Measurements from ENCODE around the gene CACNA2D1. TPM values are rescaled to one million over a fixed set of nuclear protein-coding genes. Genes with fewer than 3 reads are reported as not detected.

Gene CACNA2D1
- total and polyA plus RNA-seq, 9 of the 15 experiments (the other 6 are each of a cell fraction or from before 2014, with no cell fraction given): 0.49 TPM; not detected in 8

- Histone ChIP-seq H4K20me1 (replicated peaks; ENCODE audit: control insufficient read depth, insufficient read depth, low read length) (no peaks in the 10 kb centered on the region), H3K36me3 (ENCODE audit: control insufficient read depth, insufficient read depth, low read length) (no peaks in the 10 kb centered on the region), H3K27ac (ENCODE audit: extremely low read depth, low read depth, low read length) (no peak overlapping the region), H3K4me1 (replicated peaks in 1 of 2; ENCODE audit: control insufficient read depth in 2 of 2, insufficient read depth in 2 of 2, low read length in 2 of 2) (no peaks in the 10 kb centered on the region), H3K4me3 (no peak overlapping the region), H3K79me2 (ENCODE audit: control insufficient read depth, insufficient read depth, low read length) (no peaks in the 10 kb centered on the region), H3K27me3 (ENCODE audit: control insufficient read depth in 2 of 2, insufficient read depth in 2 of 2, low read length in 2 of 2) (no peaks in the 10 kb centered on the region), H3K9me1 (ENCODE audit: control insufficient read depth, insufficient read depth, low read length) (no peaks in the 10 kb centered on the region), H2AFZ (ENCODE audit: low read depth, low read length) (no peak overlapping the region), H3K4me2 (ENCODE audit: insufficient read depth, low read length) (no peak overlapping the region), H3K9ac (ENCODE audit: insufficient read depth in 1 of 2, low read depth in 2 of 2, low read length in 2 of 2) (no peak overlapping the region), H3K9me3 (replicated peaks; ENCODE audit: control insufficient read depth, insufficient read depth, low read depth, low read length) (no peaks in the 10 kb centered on the region; the same call in 1 of the 2 replicates)
- POLR2A ChIA-PET: no interaction called here
- 0% methylated on average over 1 of the region's 1 CpG for whole genome bisulfite sequencing (ENCODE audit: insufficient coverage, low coverage, missing lambda C conversion rate)
- in situ Hi-C loops (cut with MboI) (no loop called here), intact Hi-C loops (cut with micrococcal nuclease) (no loop called here)
- CTCF ChIA-PET (ENCODE audit: low intra/inter-chr PET ratio): no interaction called here
- no TSS peak for BruUV-seq (replicated peaks)
- TF ChIP-seq ATF4 (CRISPR knock-in tag; IDR thresholded peaks at IDR 0.05) (no peak), ZNF408 (CRISPR knock-in tag; IDR thresholded peaks at IDR 0.05; ENCODE audit: low read depth) (no peak)
- no peak for ATAC-seq
- DNase-seq (ENCODE audit: extremely low read depth in 1 of 4, low spot score in 3 of 4): no peak
- no peak for FAIRE-seq
Measured at GRCh38 chr7:82293467-82293866, 150.1 kb downstream of the CACNA2D1 start.

GRCh38 chr7:82291931-82292330, 151.6 kb downstream of the CACNA2D1 start:
- H2AFZ ChIP-seq (ENCODE audit: low read depth, low read length): no peak overlapping the region
- no peaks in the 10 kb centered on the region for H4K20me1 ChIP-seq (replicated peaks; ENCODE audit: control insufficient read depth, insufficient read depth, low read length)
- no peak overlapping the region for H3K4me2 ChIP-seq (ENCODE audit: insufficient read depth, low read length)
- H3K27me3 ChIP-seq (ENCODE audit: control insufficient read depth in 2 of 2, insufficient read depth in 2 of 2, low read length in 2 of 2): no peaks in the 10 kb centered on the region
- no peaks in the 10 kb centered on the region for H3K9me1 ChIP-seq (ENCODE audit: control insufficient read depth, insufficient read depth, low read length)
- H3K4me1 ChIP-seq (replicated peaks in 1 of 2; ENCODE audit: control insufficient read depth in 2 of 2, insufficient read depth in 2 of 2, low read length in 2 of 2): no peaks in the 10 kb centered on the region
- H3K9me3 ChIP-seq (replicated peaks; ENCODE audit: control insufficient read depth, insufficient read depth, low read depth, low read length): no peaks in the 10 kb centered on the region; the same call in 1 of the 2 replicates
- FAIRE-seq (no peak), ATAC-seq (no peak), DNase-seq (ENCODE audit: extremely low read depth in 1 of 4, low spot score in 3 of 4) (no peak)
- 0% methylated on average over 1 of the region's 1 CpG for WGBS (ENCODE audit: insufficient coverage, low coverage, missing lambda C conversion rate)
- CTCF ChIA-PET (ENCODE audit: low intra/inter-chr PET ratio): no interaction called here
- TF ChIP-seq RHOXF2B (CRISPR knock-in tag; conservative IDR thresholded peaks at IDR 0.05) (no peak), ILK (tag; IDR thresholded peaks at IDR 0.05; ENCODE audit: borderline replicate concordance, low read depth) (no peak), POLR2A (conservative IDR thresholded peaks at IDR 0.05) (no peak), ZHX1 (conservative IDR thresholded peaks at IDR 0.05; ENCODE audit: low read length) (no peak), DACH1 (IDR thresholded peaks at IDR 0.05; ENCODE audit: partially characterized antibody) (no peak), CSDE1 (IDR thresholded peaks at IDR 0.05) (no peak), EP400 (IDR thresholded peaks at IDR 0.05) (no peak), ZNF324 (CRISPR knock-in tag; IDR thresholded peaks at IDR 0.05) (no peak), NFYB (IDR thresholded peaks at IDR 0.05; ENCODE audit: extremely low read depth, insufficient read length) (no peak), ZSCAN32 (CRISPR knock-in tag; IDR thresholded peaks at IDR 0.05) (no peak), ZFP30 (CRISPR knock-in tag; IDR thresholded peaks at IDR 0.05; ENCODE audit: borderline replicate concordance) (no peak)
- H3K9ac ChIP-seq (ENCODE audit: insufficient read depth in 1 of 2, low read depth in 2 of 2, low read length in 2 of 2): no peak overlapping the region
- H3K4me3 ChIP-seq: no peak overlapping the region
- in situ Hi-C loops (cut with MboI): no loop called here
- no peaks in the 10 kb centered on the region for H3K79me2 ChIP-seq (ENCODE audit: control insufficient read depth, insufficient read depth, low read length)
- BruUV-seq (replicated peaks): no TSS peak
- intact Hi-C loops (cut with micrococcal nuclease): no loop called here
- H3K36me3 ChIP-seq (ENCODE audit: control insufficient read depth, insufficient read depth, low read length): no peaks in the 10 kb centered on the region
- no peak overlapping the region for H3K27ac ChIP-seq (ENCODE audit: extremely low read depth, low read depth, low read length)
- POLR2A ChIA-PET: no interaction called here

Data from K562 (cell line).